GM23338 (cell line): ENCODE measurements around the gene MSH3. TPM values are rescaled to one million over a fixed set of nuclear protein-coding genes. Genes with fewer than 3 reads are reported as not detected.

Experiments
- ATAC-seq: fragments of 200-7000 bp; cut with Tn5 transposase; 3 replicates; pipeline ENCODE4 v1.9.1; 2020
- DNase-seq: peaks from one replicate; pipeline ENCODE4 v3.0.0-alpha.2; 2015; ENCODE audit warnings: low spot score
- H2AFZ ChIP-seq: fragments of 200-600 bp; sonication (generic); 2 replicates; pipeline ENCODE4 v1.8.0; 2016; ENCODE audit warnings: antibody characterized with exemption, mild to moderate bottlenecking, moderate library complexity
- H3F3A ChIP-seq: fragments of 200-600 bp; sonication (generic); replicated peaks from 2 replicates; pipeline ENCODE4 v1.8.0; 2017; ENCODE audit warnings: antibody characterized with exemption, mixed run types, low read depth
- H3K27ac ChIP-seq: fragments of 200-600 bp; sonication (generic); 2 replicates; pipeline ENCODE4 v1.6.1; 2016; ENCODE audit warnings: low read depth
- H3K27me3 ChIP-seq: fragments of 200-600 bp; sonication (generic); 2 replicates; pipeline ENCODE4 v1.8.0; 2016; ENCODE audit warnings: mild to moderate bottlenecking, mixed run types, moderate library complexity; ENCODE audit not compliant: insufficient read depth
- H3K36me3 ChIP-seq: fragments of 200-600 bp; sonication (generic); 2 replicates; pipeline ENCODE4 v1.8.0; 2016; ENCODE audit warnings: mild to moderate bottlenecking; ENCODE audit not compliant: insufficient read depth
- H3K4me1 ChIP-seq: fragments of 200-600 bp; sonication (generic); 2 replicates; pipeline ENCODE4 v1.8.0; 2016; ENCODE audit warnings: mild to moderate bottlenecking, moderate library complexity; ENCODE audit not compliant: insufficient read depth
- H3K4me2 ChIP-seq: fragments of 200-600 bp; sonication (generic); 2 replicates; pipeline ENCODE4 v1.7.1; 2017; ENCODE audit warnings: mixed run types
- H3K4me3 ChIP-seq: fragments of 200-600 bp; sonication (generic); 2 replicates; pipeline ENCODE4 v1.6.1; 2016; ENCODE audit warnings: mixed run types
- H3K79me2 ChIP-seq: fragments of 200-600 bp; sonication (generic); replicated peaks from 2 replicates; pipeline ENCODE4 v1.8.0; 2017; ENCODE audit warnings: mild to moderate bottlenecking; ENCODE audit not compliant: insufficient read depth
- H3K9me2 ChIP-seq: fragments of 200-600 bp; sonication (generic); 2 replicates; pipeline ENCODE4 v1.8.0; 2017; ENCODE audit not compliant: insufficient read depth
- H4K20me1 ChIP-seq: fragments of 200-600 bp; sonication (generic); replicated peaks from 2 replicates; pipeline ENCODE4 v1.8.0; 2017; ENCODE audit warnings: mild to moderate bottlenecking; ENCODE audit not compliant: insufficient read depth
- H3K27ac Mint-ChIP-seq: 2 replicates; pipeline ENCODE4 v1.8.0; 2020; ENCODE audit warnings: inconsistent platforms, mild to moderate bottlenecking, moderate library complexity, mixed read lengths
- H3K27me3 Mint-ChIP-seq: 3 replicates; pipeline ENCODE4 v1.8.0; 2022; ENCODE audit warnings: low read depth, mild to moderate bottlenecking, moderate library complexity, mixed read lengths, inconsistent platforms; ENCODE audit not compliant: insufficient read depth, poor library complexity
- H3K36me3 Mint-ChIP-seq: 3 replicates; pipeline ENCODE4 v1.8.0; 2021; ENCODE audit warnings: low read depth, mild to moderate bottlenecking, inconsistent platforms, moderate library complexity, mixed read lengths
- H3K4me1 Mint-ChIP-seq: 3 replicates; pipeline ENCODE4 v1.8.0; 2020; ENCODE audit warnings: mild to moderate bottlenecking, inconsistent platforms, mixed read lengths
- H3K4me3 Mint-ChIP-seq: 3 replicates; pipeline ENCODE4 v1.8.0; 2021; ENCODE audit warnings: moderate library complexity, mild to moderate bottlenecking, inconsistent platforms, mixed read lengths
- H3K9me3 Mint-ChIP-seq: 3 replicates; pipeline ENCODE4 v1.8.0; 2020; ENCODE audit warnings: moderate library complexity, mild to moderate bottlenecking, inconsistent platforms, mixed read lengths
- polyA plus RNA-seq: library from polyadenylated mRNA; unstranded; fragments of >200 nt; fragmentation: Nextera tagmentation; extraction: Ambion mirVana; gene quantifications from 2 replicates; pipeline ENCODE4 v1.2.1, GENCODE V29; 2016
- total RNA-seq: library from RNA; depleted of rRNA; stranded (reverse); fragments of >200 nt; shearing (Covaris generic); gene quantifications from 2 replicates; pipeline ENCODE4 v1.2.3, GENCODE V29; 2014
- TF ChIP-seq, protein P1 (sequence below): fragments of 250-450 bp; sonication (Bioruptor Pico); IDR thresholded peaks from 2 replicates; pipeline ENCODE4 v1.5.0; 2020; ENCODE audit warnings: mild to moderate bottlenecking, moderate library complexity
- TF ChIP-seq, protein P2 (sequence below): IDR thresholded peaks from one replicate; pipeline ENCODE4 v1.6.1; 2018; ENCODE audit warnings: antibody characterized with exemption; ENCODE audit not compliant: unreplicated experiment

Gene MSH3
- total and polyA plus RNA-seq, 2 experiments from 2014 or later = 13.3 to 16.6 TPM

DNA sequence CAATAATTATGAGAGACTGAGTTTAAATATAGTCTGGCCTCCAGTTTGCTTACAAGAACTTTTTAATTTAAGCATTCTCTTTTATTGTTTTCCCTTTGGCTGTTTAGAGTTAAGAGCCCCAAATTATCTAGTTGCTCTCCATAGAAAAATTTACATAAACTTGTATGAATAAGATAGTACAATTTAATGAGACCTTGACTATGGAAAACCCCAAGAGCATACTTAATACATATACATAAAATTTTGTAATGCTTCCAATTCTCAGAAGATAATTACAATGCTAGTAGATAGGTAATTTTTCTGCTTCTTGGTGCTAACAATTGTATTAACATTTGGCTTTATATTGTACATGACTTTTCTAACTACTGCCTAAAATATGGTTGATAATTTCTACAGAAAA is 20.3 kb upstream of the MSH3 start:
- Mint-ChIP-seq H3K27ac (no peak overlapping the region), H3K36me3 (peaks cover 78% of the 10 kb centered on the region), H3K4me1 (no peaks in the 10 kb centered on the region), H3K27me3 (no peaks in the 10 kb centered on the region), H3K4me3 (no peak overlapping the region), H3K9me3 (no peaks in the 10 kb centered on the region)
- no peak for ATAC-seq
- Histone ChIP-seq H3K4me3 (no peak overlapping the region), H3K36me3 (peaks cover 25% of the 10 kb centered on the region), H3K27me3 (no peaks in the 10 kb centered on the region), H3F3A (no peaks in the 10 kb centered on the region), H3K27ac (no peak overlapping the region), H3K79me2 (no peaks in the 10 kb centered on the region), H2AFZ (no peak overlapping the region), H4K20me1 (no peaks in the 10 kb centered on the region), H3K4me2 (no peak overlapping the region), H3K9me2 (no peaks in the 10 kb centered on the region), H3K4me1 (no peaks in the 10 kb centered on the region)
- DNase-seq = no peak
- TF ChIP-seq, protein P1, sequence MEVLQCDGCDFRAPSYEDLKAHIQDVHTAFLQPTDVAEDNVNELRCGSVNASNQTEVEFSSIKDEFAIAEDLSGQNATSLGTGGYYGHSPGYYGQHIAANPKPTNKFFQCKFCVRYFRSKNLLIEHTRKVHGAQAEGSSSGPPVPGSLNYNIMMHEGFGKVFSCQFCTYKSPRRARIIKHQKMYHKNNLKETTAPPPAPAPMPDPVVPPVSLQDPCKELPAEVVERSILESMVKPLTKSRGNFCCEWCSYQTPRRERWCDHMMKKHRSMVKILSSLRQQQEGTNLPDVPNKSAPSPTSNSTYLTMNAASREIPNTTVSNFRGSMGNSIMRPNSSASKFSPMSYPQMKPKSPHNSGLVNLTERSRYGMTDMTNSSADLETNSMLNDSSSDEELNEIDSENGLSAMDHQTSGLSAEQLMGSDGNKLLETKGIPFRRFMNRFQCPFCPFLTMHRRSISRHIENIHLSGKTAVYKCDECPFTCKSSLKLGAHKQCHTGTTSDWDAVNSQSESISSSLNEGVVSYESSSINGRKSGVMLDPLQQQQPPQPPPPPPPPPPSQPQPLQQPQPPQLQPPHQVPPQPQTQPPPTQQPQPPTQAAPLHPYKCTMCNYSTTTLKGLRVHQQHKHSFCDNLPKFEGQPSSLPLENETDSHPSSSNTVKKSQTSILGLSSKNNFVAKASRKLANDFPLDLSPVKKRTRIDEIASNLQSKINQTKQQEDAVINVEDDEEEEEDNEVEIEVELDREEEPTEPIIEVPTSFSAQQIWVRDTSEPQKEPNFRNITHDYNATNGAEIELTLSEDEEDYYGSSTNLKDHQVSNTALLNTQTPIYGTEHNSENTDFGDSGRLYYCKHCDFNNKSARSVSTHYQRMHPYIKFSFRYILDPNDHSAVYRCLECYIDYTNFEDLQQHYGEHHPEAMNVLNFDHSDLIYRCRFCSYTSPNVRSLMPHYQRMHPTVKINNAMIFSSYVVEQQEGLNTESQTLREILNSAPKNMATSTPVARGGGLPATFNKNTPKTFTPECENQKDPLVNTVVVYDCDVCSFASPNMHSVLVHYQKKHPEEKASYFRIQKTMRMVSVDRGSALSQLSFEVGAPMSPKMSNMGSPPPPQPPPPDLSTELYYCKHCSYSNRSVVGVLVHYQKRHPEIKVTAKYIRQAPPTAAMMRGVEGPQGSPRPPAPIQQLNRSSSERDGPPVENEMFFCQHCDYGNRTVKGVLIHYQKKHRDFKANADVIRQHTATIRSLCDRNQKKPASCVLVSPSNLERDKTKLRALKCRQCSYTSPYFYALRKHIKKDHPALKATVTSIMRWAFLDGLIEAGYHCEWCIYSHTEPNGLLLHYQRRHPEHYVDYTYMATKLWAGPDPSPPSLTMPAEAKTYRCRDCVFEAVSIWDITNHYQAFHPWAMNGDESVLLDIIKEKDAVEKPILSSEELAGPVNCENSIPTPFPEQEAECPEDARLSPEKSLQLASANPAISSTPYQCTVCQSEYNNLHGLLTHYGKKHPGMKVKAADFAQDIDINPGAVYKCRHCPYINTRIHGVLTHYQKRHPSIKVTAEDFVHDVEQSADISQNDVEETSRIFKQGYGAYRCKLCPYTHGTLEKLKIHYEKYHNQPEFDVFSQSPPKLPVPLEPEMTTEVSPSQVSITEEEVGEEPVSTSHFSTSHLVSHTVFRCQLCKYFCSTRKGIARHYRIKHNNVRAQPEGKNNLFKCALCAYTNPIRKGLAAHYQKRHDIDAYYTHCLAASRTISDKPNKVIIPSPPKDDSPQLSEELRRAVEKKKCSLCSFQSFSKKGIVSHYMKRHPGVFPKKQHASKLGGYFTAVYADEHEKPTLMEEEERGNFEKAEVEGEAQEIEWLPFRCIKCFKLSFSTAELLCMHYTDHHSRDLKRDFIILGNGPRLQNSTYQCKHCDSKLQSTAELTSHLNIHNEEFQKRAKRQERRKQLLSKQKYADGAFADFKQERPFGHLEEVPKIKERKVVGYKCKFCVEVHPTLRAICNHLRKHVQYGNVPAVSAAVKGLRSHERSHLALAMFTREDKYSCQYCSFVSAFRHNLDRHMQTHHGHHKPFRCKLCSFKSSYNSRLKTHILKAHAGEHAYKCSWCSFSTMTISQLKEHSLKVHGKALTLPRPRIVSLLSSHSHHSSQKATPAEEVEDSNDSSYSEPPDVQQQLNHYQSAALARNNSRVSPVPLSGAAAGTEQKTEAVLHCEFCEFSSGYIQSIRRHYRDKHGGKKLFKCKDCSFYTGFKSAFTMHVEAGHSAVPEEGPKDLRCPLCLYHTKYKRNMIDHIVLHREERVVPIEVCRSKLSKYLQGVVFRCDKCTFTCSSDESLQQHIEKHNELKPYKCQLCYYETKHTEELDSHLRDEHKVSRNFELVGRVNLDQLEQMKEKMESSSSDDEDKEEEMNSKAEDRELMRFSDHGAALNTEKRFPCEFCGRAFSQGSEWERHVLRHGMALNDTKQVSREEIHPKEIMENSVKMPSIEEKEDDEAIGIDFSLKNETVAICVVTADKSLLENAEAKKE (CRISPR knock-in tag) = no peak
- TF ChIP-seq, protein P2, sequence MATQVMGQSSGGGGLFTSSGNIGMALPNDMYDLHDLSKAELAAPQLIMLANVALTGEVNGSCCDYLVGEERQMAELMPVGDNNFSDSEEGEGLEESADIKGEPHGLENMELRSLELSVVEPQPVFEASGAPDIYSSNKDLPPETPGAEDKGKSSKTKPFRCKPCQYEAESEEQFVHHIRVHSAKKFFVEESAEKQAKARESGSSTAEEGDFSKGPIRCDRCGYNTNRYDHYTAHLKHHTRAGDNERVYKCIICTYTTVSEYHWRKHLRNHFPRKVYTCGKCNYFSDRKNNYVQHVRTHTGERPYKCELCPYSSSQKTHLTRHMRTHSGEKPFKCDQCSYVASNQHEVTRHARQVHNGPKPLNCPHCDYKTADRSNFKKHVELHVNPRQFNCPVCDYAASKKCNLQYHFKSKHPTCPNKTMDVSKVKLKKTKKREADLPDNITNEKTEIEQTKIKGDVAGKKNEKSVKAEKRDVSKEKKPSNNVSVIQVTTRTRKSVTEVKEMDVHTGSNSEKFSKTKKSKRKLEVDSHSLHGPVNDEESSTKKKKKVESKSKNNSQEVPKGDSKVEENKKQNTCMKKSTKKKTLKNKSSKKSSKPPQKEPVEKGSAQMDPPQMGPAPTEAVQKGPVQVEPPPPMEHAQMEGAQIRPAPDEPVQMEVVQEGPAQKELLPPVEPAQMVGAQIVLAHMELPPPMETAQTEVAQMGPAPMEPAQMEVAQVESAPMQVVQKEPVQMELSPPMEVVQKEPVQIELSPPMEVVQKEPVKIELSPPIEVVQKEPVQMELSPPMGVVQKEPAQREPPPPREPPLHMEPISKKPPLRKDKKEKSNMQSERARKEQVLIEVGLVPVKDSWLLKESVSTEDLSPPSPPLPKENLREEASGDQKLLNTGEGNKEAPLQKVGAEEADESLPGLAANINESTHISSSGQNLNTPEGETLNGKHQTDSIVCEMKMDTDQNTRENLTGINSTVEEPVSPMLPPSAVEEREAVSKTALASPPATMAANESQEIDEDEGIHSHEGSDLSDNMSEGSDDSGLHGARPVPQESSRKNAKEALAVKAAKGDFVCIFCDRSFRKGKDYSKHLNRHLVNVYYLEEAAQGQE = no peak
